Measurements from ENCODE around the gene STIM1.

The STIM1 gene

GRCh38 chr11:4138497-4138896 is 283.0 kb downstream of the STIM1 start:
- H3K9me3 ChIP-seq (ENCODE audit: control insufficient read depth in 2 of 2, low read length in 2 of 2): peaks cover 0 to 6% of the 10 kb centered on the region in 2 donors
- no peaks in the 10 kb centered on the region for H3K27me3 ChIP-seq (ENCODE audit: control insufficient read depth in 2 of 2, insufficient read depth in 2 of 2, low read length in 2 of 2)
- no peak overlapping the region for H3K9ac ChIP-seq (ENCODE audit: low read depth in 1 of 2, low read length in 2 of 2)
- no peak overlapping the region for H3K27ac ChIP-seq (ENCODE audit: low read depth in 2 of 2, low read length in 2 of 2)
- no peaks in the 10 kb centered on the region for H3K4me1 ChIP-seq (ENCODE audit: control insufficient read depth in 2 of 2, insufficient read depth in 2 of 2, low read length in 2 of 2)
- no peak overlapping the region for H3K4me3 ChIP-seq (ENCODE audit: low read length in 2 of 2)
- H3K36me3 ChIP-seq (ENCODE audit: control insufficient read depth in 2 of 2, insufficient read depth in 2 of 2, low read length in 2 of 2): peaks cover 26 to 30% of the 10 kb centered on the region in 2 donors

- peaks cover 17 to 19% of the 10 kb centered on the region in 2 donors for H3K36me3 ChIP-seq (ENCODE audit: control insufficient read depth in 2 of 2, insufficient read depth in 2 of 2, low read length in 2 of 2)
- H3K9ac ChIP-seq (ENCODE audit: low read depth in 1 of 2, low read length in 2 of 2): no peak overlapping the region
- no peak overlapping the region for H3K27ac ChIP-seq (ENCODE audit: low read depth in 2 of 2, low read length in 2 of 2)
- H3K9me3 ChIP-seq (ENCODE audit: control insufficient read depth in 2 of 2, low read length in 2 of 2): peaks cover 0 to 6% of the 10 kb centered on the region in 2 donors
- H3K4me3 ChIP-seq (ENCODE audit: low read length in 2 of 2): no peak overlapping the region
- H3K4me1 ChIP-seq (ENCODE audit: control insufficient read depth in 2 of 2, insufficient read depth in 2 of 2, low read length in 2 of 2): no peaks in the 10 kb centered on the region
- H3K27me3 ChIP-seq (ENCODE audit: control insufficient read depth in 2 of 2, insufficient read depth in 2 of 2, low read length in 2 of 2): no peaks in the 10 kb centered on the region
Observed at GRCh38 chr11:4140067-4140636, 284.7 kb downstream of the STIM1 start.

Data from mucosa of rectum (tissue), 2 donors.